GM21447 (cell line): ENCODE measurements around the gene CSPG4.
"Not testable (repeated sequence)": the region's sequence is repeated elsewhere in the genome, so short reads cannot be mapped to it uniquely, and the experiment has no call there.

ENCODE experiments used
- ATAC-seq: cut with Tn5 transposase; IDR thresholded peaks from one replicate; pipeline ENCODE4 v1.9.1; 2021; ENCODE audit not compliant: unreplicated experiment

Gene CSPG4

GRCh38 chr15:75742346-75742745, 29.7 kb upstream of the CSPG4 start:
- ATAC-seq: not testable (repeated sequence)

- no peak for ATAC-seq
Observed at GRCh38 chr15:75739791-75740190, 27.1 kb upstream of the CSPG4 start.

DNA sequence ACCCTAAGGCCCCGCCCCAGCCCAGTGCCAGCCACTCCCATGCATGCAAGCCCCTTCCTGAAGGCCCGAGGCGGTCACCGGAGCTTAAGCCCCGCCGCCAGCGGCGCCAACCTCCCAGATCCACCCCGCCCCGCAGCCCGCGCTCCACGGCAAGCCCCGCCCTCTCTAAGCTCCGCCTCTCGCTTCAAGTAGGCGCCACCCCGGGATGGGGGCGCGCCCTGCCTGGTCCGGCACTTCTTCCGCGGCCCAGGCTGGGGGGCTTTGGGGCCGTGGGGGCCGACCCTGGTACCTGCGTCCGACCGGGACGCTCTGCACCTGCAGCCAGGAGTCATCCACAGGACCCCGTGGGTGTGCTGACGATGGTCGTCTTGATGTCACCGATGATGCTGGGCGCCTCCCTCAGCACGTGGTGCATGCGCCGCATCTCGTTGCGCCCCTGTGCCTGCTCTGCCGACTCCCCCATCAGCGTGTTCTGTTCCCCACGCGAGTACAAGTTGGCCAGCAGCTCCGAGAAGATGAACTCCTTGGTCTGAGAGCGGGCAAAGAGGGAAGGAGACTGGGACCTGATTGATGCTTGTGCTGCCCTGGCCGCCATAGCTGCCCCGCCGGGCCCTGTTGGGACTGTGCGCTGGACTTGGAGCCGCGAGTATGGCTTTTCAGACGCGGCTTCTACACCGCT, 26.1 kb upstream of the CSPG4 start:
- peak; percentile 94 for ATAC-seq

GRCh38 chr15:75738014-75738646, 25.5 kb upstream of the CSPG4 start:
- peak; percentile 28 for ATAC-seq

GRCh38 chr15:75737116-75738013, 24.7 kb upstream of the CSPG4 start:
- not testable (repeated sequence) for ATAC-seq

DNA sequence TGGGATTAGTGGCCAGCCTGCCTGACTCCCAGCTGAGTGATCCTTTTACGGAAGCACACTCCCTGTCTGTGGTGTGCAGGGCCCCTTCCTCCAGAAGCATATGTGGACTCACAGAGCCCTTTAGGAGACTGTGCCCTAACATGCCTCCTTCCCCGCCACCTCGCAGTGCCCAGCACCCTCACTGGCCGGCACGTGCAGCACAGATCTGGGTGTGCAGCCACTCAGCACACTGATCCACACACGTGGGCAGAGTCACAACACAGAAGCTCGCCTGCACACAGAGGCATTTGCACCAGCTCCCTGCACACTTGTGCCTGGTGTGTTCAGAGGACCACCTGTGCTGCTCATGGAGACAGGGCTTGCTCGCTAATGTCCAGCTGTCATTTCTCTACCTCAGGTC, 23.6 kb upstream of the CSPG4 start:
- ATAC-seq: no peak

DNA sequence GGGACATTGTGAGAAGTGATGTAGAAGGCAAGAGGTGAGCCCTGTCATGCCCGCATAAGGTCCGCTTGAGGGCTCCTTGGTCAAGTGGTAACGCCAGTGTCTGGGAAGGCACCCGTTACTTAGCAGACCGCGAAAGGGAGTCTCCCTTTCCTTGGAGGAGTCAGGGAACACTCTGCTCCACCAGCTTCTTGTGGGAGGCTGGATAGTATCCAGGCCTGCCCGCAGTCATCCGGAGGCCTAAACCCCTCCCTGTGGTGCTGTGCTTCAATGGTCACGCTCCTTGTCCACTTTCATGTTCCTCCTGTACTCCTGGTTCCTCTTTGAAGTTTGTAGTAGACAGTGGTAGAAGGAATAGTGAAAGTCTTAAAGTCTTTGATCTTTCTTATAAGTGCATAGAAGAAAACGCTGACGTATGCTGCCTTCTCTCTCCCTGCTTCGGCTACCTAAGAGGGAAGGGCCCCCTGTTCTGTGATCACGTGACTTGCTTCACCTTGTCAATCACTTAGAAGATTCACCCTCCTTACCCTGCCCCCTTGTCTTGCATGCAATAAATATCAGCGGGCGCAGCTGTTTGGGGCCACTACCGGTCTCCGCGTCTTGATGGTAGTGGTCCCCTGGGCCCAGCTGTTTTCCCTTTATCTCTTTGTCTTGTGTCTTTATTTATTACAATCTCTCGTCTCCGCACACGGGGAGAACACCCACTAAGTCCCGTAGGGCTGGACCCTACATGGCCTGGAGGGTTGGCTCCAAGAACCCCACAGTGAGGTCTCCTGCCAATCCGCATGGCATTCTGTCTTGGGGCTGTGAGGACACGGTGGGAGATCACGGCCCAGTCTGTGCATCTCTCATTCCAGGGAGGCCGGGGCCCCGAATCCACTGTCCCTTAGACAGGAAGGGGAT, 22.5 kb upstream of the CSPG4 start:
- ATAC-seq: not testable (repeated sequence)

- no peak for ATAC-seq
Observed at GRCh38 chr15:75733761-75734651, 21.4 kb upstream of the CSPG4 start.

- no peak for ATAC-seq
Observed at GRCh38 chr15:75732809-75733451, 20.3 kb upstream of the CSPG4 start.

DNA sequence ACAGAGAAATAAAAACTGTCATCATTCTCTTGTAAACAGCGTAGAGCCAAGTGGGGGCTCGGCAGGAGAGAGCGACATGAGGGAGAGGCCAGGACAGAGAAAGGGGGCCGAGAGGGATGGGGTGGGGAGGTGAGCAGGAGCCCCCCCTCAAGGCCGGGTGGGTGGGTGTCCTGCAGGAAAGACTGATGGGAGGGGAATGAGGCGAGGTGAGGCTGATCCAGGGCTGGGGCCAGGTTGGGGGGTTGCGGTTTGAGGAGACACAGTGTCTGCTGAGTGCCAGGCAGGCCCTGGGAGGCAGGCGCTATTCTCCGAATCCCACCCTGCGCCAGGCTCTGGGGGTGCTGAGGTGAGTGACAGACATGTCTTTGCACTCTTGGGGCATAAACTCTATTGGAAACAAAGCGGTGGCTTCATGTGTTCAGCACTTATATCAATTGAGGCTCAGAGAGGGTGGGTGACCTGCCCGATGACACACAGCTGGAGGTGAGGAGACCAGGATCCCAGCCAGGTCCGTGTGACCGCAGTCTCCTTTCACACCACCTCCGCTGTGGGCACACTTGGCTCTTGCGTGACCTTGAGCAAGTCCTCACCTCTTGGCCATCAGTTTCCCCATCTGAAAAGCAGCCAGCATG, 19.6 kb upstream of the CSPG4 start:
- ATAC-seq: no peak

GRCh38 chr15:75731248-75732151, 18.9 kb upstream of the CSPG4 start:
- no peak for ATAC-seq

DNA sequence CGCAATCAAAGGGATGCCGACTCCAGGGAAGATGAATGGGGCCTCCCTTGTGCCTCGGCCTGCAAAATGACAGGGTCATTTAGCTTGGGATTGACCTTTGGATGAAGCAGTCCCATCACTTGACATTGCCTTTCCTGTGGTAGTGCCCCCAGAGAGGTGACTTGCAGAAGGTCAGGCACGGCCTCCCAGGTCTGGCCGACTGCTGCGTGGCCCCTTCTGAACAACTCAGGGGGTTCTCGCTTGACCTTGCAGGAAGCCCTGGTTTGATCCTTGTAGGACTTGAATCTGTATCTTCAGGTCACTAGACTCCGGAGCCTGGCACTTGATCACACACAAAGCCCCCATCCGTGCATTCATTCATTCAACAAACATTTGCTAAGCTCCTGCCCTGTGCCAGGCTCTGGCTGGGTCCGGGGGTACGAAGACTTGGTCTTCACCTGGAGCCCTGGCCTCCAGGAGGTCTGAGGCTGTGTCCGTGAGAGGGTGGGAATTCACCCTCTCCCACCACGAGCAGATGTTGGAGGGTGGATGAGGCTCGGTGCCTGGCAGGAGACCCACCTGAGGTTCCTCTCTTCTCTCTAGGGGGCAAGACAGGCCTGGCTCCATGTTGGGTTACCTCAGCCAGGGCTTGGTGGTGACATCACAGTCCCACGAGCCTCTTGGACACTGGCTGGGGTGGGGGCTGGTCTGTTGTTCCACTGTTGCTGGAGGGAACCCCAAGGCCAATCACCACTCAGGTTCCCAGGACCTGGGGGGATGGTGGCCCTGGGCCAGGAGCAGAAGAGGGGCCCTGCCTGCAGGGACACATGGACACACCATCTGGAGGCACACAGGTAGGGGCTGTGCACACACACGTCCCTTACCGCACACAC, 18.0 kb upstream of the CSPG4 start:
- not testable (repeated sequence) for ATAC-seq

- ATAC-seq: no peak
Observed at GRCh38 chr15:75729326-75730069, 16.9 kb upstream of the CSPG4 start.

- ATAC-seq: no peak
Observed at GRCh38 chr15:75727851-75728715, 15.4 kb upstream of the CSPG4 start.

- ATAC-seq: no peak
Observed at GRCh38 chr15:75727031-75727531, 14.4 kb upstream of the CSPG4 start.
